ENCODE measurements around the gene LPCAT1.
"Not testable (repeated sequence)": the region's sequence is repeated elsewhere in the genome, so short reads cannot be mapped to it uniquely, and the experiment has no call there.

GRCh38 chr5:1514819-1515310 lies 8.9 kb downstream of the LPCAT1 start:
- not testable (repeated sequence) for TF ChIP-seq YY1 (IDR thresholded peaks at IDR 0.05; ENCODE audit: insufficient read depth, insufficient read length); ZNF274 (IDR thresholded peaks at IDR 0.05; ENCODE audit: low read depth, low read length)
